GM19240 (cell line): ENCODE data around the gene ZKSCAN5.
"Not testable (repeated sequence)": the region's sequence is repeated elsewhere in the genome, so short reads cannot be mapped to it uniquely, and the experiment has no call there.

Experiments used
- DNase-seq: peaks from one replicate; pipeline ENCODE4 v3.0.0; 2011; ENCODE audit warnings: low spot score; ENCODE audit not compliant: insufficient read length

The ZKSCAN5 gene

DNA sequence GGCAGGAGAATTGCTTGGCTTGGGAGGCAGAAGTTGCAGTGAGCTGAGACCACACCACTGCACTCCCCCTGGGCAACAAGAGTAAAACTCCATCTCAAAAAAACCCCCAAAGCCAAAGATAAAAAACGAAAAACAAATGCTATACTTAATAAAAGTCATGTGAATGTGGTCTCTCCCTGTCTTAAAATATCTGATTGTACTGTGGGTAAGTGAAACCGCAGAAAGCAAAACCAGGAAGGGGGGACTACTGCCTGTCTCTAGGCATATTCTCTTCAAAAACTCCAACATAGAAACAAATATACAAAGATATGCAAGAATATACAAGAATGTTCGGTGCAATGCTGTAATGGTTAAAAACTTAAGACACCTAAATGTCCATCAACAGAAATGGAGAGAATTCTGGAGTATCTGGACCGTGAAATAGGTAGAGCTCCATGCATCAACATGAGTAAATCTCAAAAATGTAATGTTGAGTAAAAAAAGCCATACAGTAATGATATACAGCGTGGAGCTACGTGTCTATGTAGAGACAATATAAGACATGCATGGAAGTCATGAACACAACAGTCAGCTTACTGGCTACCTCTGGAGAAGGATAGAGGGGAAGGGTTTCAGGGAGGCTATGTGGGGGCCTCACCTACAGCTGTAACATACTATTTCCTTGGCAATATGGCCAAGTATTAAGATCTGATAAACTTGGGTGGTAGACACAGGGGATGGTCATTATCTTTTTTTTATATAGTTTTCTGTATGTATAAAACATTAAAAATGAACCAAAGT, 6.5 kb upstream of the ZKSCAN5 start:
- no peak for DNase-seq

DNA sequence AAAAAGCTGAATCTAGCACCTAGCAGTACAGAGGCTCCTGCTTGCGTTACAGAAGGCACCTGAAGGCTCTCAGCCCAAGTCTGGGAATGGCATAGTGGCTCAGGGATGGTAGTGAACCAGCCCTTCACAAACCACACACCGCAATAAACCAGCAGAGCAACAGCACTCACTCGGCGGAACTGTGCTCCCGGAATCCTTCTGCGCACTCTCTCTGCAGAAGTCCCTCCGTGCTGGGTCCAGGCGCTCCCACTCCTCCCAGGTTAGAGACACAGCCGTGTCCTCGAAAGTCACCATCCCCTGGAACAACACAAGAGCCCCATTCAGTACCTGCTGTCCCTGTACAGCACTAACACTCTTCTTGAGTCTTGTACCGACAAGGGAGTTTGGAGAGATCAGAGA, 5.9 kb upstream of the ZKSCAN5 start:
- no peak for DNase-seq

DNA sequence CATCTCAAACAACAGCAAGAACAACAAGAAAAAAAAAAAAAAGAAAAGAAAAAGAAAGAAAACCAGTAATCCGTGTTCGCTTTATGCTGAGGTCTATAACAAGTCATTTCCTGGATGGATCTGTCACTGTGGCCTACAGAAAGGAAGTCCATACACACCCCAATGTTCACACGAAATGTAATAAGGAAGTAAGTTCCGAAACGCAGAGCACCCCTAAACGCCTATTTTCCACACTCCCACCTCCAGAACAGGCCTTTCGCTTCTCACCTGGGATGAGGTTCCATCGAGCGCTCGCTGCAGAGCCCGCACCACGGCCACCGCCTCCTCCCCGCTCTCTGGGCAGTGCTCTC, 5.1 kb upstream of the ZKSCAN5 start:
- DNase-seq = no peak

DNA sequence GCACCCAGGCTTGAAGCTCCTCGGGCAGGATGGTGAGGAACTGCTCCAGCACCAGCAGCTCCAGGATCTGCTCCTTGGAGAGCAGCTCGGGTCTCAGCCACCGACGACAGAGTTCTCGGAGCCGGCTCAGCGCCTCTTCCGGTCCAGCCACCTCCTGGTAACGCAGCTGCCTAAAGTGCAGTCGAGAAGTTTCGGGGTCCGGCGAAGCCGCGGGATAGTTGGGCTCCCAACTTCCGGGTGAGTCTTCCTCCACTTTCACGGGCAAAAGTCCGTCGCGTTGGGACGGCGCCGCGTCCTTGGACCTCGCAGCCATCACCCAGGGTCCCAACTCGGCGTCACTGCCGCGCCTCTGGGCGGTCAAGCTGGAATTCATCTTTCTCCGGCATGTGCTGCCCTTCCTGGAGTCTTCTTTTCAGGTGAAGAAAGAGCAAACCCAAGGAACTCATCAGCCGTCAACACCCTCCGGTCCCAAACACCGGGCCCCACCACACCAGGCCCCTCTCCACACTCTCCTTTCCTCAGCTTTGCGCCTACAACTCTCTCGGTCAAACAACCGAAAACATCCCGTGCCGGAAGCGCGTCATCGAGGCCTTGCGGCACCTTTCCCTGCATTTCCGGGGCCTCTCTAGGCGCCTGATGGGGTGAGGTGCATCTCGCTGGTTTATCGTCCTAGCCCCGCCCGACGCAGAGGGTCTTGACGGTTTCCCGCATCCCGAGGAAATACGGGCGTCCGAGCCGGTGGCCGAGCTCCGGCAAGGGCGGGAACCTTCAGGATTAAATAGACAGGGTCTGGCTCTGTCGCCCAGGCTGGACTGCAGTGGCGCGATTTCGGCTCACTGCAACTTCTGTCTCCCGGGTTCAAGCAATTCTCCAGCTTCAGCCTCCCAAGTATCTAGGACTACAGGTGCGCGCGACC, 4.5 kb upstream of the ZKSCAN5 start, which contains the start of gene ZNF394:
Gene ZNF394 (minus strand): TSS at position 561 of the 916 bp plus-strand sequence. CDS start 188 bp downstream, at position 373.
- DNase-seq = peak; percentile 75

DNA sequence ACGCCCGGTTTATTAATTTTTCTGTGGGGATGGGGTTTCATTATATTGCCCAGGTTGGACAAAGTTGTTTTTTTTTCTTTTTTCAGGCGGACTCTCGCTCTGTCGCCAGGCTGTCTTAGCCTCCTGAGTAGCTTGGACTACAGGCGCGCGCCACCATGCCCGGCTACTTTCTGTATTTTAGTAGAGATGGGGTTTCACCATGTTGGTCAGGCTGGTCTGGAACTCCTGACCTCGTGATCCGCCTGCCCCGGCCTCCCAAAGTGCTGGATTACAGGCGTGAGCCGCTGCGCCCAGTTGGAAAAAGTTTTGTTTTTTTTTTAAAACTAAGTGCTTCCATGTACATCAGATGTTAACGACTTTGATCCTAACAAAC, 3.8 kb upstream of the ZKSCAN5 start:
- DNase-seq = no peak

DNA sequence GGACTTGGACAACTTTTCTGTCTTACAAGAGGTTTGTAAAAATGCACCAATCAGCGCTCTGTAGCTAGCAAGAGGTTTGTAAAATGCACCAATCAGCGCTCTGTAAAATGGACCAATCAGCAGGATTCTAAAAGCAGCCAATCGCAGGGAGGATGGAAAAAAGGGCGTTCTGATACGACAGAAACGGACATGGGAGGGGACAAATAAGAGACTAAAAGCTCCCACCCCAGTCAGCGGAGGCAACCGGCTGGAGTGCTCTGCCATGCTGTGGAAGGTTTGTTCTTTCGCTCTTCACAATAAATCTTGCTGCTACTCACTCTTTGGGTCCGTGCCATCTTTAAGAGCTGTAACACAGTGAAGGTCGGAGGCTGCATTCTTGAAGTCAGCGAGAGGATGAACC, 3.2 kb upstream of the ZKSCAN5 start:
- not testable (repeated sequence) for DNase-seq

DNA sequence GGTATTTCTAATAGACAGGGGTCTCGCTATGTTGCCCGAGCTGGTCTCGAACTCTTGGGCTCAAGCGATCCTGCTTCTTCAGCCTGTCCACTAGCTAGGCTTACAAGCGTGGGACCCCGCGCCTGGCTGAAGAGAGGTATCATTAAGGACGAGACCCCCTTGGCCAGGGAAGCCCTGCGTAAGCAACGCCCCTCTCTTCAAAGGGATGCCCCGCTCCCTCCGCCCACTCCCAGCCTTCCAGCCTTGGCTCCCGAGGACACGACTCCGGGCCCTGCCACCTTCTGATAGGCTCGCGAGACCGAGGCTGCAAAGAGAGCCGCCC, 220 bp upstream of the ZKSCAN5 start:
- no peak for DNase-seq

DNA sequence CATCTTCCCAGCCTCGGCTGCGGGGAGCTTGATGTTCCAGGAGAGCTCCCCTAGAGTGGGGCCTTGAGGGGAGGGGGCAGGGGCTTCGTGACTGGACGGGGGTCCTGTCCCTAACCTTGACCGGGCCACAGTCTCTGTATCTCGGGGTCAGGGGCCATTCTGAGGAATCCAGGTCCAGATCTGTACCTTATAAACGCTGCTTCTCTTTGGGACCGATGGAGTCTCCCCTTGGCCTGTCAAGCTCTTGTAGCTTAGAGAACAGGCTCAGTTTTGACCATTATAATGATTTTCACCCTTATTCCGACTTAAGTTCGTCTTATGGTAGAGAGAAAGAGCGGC, 831 bp downstream of the ZKSCAN5 start:
- DNase-seq = no peak

DNA sequence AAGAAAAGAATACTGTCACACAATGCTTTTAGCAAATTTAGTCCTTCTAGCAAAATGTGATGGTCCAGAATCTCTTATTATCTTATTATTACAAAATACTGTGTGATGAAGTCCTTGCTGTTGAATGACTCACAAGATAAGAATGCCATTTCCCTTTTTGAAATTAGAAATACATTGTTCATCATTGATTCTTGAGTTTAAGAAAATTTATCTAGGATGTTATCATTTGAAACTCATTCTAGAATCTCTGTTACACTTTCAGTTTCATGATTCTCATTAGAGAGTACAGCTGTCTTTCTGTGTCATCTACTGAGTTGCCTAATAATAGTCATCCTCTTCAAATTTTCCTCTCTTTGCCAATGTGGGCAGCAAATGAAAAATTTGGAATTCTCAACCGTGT, 9.6 kb downstream of the ZKSCAN5 start:
- no peak for DNase-seq

DNA sequence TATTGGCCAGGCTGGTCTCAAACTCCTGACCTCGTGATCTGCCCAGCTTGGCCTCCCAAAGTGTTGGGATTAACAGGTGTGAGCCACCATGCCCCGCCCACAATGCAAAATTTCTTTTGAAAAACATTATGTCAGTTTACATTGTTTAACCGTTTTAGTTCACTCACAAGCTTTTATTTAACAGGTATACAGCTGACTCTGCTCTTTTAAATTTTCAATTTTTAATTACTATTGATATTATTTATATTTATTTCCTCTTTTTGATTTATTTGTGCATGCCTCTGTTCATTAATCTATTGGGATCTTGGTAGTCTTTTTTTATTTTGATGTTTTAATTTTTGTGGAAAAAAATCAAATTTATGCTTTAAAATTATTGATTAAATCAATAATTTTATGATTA, 16.9 kb downstream of the ZKSCAN5 start:
- DNase-seq = no peak

DNA sequence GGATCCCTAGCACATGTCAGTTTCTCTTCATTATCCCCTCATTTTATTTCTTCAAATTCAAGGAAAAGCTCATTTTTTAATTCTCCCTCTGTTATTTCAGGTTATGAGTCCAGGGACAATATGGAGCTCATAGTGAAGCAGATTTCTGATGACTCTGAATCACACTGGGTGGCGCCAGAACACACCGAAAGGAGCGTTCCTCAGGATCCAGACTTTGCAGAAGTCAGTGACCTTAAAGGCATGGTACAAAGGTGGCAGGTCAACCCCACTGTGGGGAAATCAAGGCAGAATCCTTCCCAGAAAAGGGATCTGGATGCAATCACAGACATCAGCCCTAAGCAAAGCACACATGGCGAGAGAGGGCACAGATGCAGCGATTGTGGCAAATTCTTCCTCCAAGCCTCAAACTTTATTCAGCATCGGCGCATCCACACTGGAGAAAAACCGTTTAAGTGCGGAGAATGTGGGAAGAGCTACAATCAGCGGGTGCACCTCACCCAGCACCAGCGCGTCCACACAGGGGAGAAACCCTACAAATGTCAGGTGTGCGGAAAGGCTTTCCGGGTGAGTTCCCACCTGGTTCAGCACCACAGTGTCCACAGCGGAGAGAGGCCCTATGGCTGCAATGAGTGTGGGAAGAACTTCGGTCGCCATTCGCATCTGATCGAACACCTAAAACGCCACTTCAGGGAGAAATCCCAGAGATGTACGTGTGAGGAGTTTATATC, 21.4 kb downstream of the ZKSCAN5 start:
- DNase-seq = no peak

DNA sequence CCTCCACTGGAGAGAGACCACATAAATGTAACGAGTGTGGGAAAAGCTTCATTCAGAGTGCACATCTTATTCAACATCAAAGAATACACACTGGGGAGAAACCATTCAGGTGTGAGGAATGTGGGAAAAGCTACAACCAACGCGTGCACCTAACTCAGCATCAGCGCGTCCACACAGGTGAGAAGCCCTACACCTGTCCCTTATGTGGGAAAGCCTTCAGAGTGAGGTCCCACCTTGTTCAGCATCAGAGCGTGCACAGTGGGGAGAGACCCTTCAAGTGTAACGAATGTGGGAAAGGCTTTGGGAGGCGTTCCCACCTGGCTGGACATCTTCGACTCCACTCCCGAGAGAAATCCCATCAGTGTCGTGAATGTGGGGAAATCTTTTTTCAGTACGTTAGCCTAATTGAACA, 26.9 kb downstream of the ZKSCAN5 start:
- no peak for DNase-seq

DNA sequence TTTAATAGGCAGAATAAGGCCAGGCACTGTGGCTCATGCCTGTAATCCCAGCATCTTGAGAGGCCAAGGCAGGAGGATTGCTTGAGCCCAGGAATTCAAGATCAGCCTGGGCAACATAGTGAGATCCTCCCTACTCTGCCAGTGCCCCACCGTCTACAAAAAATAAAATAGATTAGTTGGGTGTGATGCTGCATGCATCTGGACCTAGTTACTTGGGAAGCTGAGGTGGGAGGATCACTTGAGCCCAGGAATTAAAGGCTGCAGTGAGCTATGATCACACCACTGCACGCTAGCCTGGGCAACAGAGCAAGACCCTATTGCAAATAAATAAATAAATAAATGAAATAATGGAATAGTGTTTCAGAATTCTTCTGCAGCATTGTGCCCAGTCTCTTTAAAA, 31.2 kb downstream of the ZKSCAN5 start:
- DNase-seq = no peak

DNA sequence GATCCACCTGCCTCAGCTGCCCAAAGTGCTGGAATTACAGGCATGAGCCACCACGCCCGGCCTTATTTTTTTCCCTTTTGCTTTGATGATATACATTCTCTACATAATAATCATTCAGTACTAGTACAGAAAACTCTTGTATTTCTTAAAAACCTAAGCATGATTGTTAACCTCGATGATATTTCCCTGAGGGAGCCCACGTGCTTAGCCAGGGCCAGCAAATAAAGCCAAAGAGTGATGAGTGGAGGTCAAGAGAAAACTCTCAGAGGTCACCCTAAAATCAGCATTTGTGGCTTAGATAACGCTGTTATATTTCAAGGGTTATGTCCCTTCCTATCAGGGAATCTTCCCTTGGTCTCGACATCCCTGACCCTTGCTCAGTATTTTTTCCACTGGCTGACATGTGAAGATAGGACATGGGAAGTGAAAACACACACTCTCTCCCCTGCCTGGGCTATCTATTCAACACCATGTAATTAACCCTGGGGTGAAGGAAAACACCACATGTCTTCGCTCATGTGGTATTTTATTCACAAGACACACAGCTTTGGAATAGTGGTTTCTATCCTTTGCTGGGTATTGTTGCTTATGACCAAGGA, 34.9 kb downstream of the ZKSCAN5 start:
- no peak for DNase-seq

DNA sequence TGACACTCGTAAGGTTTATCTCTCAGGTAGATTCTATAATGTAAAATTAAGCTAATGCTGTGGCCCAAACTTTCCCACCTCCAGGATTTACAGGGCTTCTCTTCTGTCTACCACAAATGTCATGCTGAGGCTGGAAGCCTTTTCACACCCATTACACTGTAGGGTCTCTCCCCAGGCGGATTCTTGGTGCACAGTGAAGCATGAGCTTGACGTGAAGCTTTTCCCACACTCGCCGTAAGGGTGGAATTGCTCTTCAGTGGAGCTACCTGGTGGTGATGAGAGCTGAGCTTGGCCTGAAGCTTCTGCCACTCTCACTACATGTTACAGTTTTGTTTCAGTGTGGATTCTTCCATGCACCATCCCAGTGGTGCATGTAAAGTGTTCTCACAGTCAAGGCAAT, 36.1 kb downstream of the ZKSCAN5 start:
- no peak for DNase-seq

DNA sequence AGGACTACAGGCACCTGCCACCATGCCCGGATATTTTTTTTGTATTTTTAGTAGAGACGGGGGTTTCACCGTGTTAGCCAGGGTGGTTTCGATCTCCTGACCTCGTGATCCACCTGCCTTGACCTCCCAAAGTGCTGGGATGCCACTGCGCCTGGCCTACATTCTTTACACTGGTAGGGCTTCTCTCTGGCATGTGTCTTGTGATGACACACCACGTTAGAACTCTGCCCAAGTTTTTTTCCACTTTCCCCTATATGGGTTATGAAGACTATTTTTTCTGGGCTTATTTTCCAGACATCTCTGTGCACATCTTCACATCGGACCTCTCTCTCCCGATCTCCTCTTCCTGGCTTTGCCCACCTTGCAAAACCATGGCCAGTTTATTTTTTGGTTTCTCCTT, 36.8 kb downstream of the ZKSCAN5 start:
- DNase-seq = no peak

DNA sequence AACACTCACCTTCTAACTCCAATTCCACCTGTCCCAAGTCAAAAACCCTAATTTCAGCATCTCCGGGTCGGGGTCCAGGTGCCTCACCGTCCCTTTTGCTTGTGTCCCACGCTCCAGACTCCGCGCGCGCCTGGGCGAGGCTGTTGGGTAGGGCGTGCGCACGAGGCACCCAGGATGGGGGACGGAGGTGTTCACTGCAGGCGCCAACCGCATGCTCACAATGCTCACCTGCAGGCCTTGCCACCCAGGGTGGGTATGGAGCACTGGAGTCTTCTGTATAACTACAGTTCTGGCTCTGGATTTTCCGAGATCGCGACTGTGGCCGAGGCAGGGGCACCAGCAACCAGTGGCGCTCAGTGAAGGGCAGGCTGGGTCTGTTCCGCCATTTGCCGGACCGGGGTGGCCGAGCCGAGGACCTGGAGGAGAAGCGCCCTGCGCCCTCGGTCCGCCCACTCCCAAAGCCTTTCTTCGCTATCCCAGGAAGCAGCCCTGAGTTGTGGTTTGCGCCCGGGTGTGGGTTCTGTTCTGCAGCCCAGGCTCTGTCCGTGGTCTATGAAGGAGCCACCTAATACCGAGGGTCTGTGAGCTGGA, 38.7 kb downstream of the ZKSCAN5 start:
- no peak for DNase-seq

DNA sequence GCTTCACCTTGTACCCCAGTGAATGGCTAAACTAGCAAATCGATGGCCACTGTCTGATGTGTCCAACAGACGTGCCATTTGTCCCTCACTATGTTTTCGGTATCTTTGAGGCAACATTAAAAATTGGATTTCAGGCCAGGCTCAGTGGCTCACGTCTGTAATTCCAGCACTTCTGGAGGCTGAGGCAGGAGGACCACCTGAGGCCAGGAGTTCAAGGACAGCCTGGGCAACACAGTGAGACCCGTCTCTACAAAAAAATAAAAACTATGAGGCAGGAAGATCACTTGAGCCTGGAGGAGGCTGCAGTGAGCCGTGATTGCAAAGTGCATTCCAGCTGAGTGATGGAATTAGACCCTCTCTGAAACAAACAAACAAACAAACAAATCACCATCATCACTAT, 39.5 kb downstream of the ZKSCAN5 start:
- DNase-seq = no peak

DNA sequence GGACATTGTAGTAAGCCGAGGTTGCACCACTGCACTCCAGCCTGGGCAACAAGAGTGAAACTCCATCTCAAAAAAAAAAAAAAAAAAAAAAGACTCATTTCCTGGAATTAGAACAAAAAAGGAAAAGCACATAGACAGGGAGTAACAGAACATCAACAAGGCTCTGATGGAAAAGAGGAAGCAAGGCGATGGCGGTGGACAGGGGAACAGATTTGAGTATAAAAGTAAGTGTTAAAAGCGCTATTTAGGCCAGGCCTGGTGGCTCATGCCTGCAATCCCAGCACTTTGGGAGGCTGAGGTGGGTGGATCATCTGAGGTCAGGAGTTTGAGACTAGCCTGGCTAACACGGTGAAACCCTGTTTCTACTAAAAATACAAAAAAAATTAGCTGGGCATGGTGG, 40.8 kb downstream of the ZKSCAN5 start:
- DNase-seq = not testable (repeated sequence)

DNA sequence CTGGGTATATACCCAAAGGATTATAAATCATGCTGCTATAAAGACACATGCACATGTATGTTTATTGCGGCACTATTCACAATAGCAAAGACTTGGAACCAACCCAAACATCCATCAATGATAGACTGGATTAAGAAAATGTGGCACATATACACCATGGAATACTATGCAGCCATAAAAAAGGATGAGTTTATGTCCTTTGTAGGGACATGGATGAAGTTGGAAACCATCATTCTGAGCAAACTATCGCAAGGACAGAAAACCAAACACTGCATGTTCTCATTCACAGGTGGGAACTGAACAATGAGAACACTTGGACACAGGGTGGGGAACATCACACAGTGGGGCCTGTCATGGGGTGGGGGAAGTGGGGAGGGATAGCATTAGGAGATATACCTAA, 45.1 kb downstream of the ZKSCAN5 start:
- DNase-seq = not testable (repeated sequence)

DNA sequence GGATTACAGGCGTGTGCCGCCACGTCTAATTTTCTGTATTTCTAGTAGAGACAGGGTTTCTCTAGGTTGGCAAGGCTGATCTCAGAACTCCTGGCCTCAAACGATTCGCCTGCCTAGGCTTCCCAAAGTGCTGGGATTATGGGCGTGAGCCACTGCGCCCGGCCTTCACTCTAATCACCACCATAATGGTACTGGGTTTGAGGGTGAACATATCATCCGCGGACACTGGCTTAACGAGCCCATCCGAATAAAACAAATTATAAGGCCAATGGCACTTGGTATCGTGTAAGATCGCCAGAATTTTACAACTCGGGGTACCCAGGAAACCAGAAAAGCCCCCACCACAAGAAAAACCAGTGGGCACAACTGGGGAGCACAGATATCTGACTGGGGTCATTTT, 46.9 kb downstream of the ZKSCAN5 start:
- DNase-seq = no peak
